Activated CD8-positive, alpha-beta memory T cell treated with anti-CD3 and anti-CD28 coated beads, Interleukin-2, amount 50 U/mL, for 24 hours (primary cell): ENCODE results near the gene ZNF165.
"Not testable (repeated sequence)": the region's sequence is repeated elsewhere in the genome, so short reads cannot be mapped to it uniquely, and the experiment has no call there.

Source experiments
- DNase-seq: peaks from one replicate; pipeline ENCODE4 v3.0.0-alpha.2; 2020; ENCODE audit errors: extremely low read depth

The ZNF165 gene

DNA sequence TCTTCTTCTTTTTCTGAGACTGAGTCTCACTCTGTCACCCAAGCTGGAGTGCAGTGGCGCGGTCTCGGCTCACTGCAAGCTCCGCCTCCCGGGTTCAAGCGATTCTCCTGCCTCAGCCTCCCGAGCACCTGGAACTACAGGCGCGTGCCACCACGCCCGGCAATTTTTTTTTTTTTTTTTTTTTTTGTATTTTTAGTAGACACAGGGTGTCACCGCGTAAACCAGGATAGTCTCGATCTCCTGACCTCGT is at the start of gene ZNF165:
Gene ZNF165, plus strand, starts transcription at position 188 of the 250 bp plus-strand sequence. CDS start 4,913 bp downstream, outside the sequence.
- DNase-seq, result not testable (repeated sequence)

- DNase-seq, result no peak
Observed at GRCh38 chr6:28053584-28053983, 26.8 kb upstream of the ZNF165 start.

- DNase-seq, result no peak
Observed at GRCh38 chr6:28060405-28060804, 20.0 kb upstream of the ZNF165 start.

- DNase-seq, result no peak
Observed at GRCh38 chr6:28064272-28064671, 16.1 kb upstream of the ZNF165 start.

DNA sequence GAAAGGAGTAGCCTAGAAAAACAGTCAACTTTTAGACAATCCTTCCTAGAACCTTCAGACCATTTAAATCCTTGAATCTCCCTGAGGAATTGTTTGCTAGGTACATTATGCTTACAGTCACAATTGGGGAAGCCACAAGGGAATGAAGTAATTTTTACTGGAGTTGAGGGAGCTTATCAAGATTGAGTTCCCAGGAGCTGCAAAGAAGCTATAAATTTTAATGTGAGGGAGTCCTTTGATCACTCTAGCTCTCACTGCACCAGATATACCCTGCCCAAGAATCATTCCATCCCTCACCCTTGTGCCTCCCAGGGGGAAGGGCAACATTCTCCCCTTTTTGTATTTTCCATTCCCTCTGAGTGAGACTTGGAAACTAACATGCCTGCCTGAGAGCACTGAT is 12.3 kb upstream of the ZNF165 start:
- no peak for DNase-seq

GRCh38 chr6:28070968-28071367 is 9.4 kb upstream of the ZNF165 start:
- DNase-seq, result not testable (repeated sequence)

- DNase-seq, result no peak
Observed at GRCh38 chr6:28078050-28078449, 2.3 kb upstream of the ZNF165 start.

GRCh38 chr6:28078836-28079235 is 1.5 kb upstream of the ZNF165 start:
- DNase-seq, result no peak

DNA sequence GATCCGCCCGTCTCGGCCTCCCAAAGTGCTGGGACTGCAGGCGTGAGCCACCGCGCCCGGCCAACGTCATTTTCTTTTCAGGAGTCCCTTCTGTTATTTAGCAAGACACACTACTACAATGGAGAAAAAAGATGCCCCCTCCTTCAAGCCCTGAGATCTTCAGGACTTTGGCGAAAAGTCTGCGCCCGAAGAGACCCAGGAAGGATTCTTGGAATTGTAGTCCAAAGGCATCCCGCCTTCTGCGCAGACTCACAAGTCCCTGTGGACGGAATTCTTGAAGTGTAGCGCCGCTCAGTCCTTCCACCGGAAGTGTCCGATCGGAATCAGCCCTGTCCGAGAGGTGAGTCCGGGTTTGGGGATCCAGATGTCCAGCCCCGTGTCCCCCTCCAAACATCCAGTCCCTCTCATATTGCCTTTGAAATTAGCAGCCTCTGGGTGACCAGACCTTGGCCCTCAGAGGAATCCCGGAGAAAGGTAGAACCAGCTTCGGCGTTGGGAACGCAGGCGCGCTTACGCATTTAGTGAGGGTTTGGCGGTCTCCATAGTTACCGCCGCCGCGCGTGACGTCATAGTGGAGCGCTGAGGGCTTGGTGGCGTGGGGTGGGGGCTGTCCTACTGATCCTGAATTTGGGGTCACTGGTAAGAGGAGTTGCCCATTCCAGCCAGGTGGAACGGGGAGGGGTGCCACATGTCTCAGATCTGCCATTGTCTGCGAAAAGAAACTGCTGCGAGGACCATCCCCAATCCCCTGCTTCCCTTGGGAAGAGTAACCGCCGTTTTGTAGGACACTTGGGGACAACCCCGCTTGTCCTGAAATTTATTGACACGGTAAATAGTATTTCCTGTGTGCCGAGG is 490 bp downstream of the ZNF165 start:
- DNase-seq, result peak; percentile 84

GRCh38 chr6:28081486-28081751 is 1.1 kb downstream of the ZNF165 start:
- no peak for DNase-seq

DNA sequence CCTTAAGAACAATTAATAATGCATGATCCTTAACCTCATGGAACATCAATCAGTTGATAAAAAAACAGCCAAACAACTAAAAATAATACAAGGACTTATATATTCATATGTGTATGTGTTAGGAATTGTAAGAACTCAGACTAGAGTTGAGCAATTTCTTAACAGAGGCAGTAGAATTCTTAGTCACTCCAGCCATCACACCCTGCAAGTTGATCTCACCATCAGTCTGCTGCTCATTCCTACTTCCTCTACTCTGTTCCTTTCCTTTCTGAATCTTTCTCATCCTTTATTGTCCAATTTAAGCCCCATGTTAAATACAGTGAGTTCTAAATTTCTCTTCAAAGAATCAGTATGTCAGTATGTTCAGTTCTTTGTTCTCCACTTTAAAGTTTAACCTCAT is 2.6 kb downstream of the ZNF165 start:
- no peak for DNase-seq

GRCh38 chr6:28089054-28089453 is 8.7 kb downstream of the ZNF165 start:
- no peak for DNase-seq

DNA sequence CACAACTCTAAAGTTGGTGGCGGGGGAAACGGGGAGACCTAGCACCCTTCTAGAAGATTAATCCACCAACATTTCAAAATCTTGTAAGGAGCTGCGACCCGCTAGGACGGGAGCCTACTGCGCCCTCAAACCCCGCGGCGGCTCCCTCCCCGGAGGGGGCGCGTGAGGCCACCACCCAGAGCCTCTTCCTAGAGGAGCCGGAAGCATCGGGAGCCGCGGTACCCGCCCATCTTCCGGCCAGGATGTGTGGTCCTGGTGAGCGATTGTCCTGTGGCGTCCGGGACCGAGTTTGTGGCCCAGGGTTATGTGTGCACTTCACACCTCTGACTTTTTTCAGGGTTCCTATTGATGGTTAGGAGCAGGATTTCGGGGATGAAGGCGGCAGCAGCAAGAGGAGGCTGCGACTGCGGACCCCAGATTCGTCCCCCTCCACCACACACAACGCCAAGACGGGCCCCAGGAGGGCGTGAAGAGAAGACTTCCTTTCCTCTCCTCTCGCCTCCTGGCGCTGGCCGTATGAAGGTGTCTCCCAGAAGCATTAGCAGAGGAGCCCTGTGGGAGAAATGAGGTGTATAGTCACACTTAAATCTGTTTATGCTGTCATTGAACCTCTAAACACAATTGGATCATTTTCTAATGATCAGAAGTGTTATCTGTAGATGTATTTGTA is 10.7 kb downstream of the ZNF165 start:
- DNase-seq, result no peak

GRCh38 chr6:28102222-28102621 is 21.9 kb downstream of the ZNF165 start:
- DNase-seq, result not testable (repeated sequence)

- DNase-seq, result not testable (repeated sequence)
Observed at GRCh38 chr6:28102699-28103098, 22.3 kb downstream of the ZNF165 start.

DNA sequence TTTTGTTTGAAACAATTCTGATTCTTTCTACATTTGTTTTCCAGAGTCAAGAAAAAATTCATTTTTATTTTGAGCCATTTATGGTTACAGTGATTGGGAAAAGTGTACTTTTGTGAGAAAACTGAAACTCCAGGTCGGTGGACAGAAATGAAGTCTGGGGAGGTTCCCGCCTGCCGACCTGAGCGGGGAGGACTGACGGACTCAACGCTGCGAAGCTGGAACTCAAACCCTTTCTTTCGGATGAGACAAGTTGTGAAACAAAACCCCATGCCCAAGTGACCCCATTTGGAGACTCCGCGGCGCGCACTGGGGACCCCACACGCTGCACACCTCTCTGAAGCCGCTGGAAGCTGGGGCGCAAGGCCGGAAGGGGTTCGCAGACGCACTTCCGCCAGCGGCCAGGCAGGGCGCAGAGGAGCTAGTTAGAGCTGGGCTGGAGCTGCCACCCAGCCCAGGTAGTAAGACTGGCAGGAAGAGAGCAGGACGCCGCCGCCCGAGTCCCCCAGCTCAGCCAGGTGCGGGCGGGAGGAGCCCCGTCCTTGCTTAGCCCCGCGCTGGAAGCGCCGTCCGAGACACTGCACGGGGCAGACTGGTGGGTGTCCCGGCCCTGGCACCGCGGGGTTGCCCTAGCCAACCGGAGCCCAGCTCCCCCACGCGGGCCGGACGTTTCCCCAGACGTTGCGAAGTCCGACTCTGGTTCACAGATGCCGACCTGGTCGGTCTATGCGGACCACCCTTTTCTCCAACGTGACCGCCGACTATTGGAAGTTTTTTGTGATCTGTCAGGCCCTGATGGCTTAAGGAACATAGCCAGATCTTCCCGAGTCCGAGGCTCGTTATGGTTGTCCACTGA is 24.2 kb downstream of the ZNF165 start:
- DNase-seq, result peak; percentile 54

- no peak for DNase-seq
Observed at GRCh38 chr6:28105245-28105639, 24.9 kb downstream of the ZNF165 start.

GRCh38 chr6:28107506-28107905 is 27.1 kb downstream of the ZNF165 start:
- DNase-seq, result no peak

DNA sequence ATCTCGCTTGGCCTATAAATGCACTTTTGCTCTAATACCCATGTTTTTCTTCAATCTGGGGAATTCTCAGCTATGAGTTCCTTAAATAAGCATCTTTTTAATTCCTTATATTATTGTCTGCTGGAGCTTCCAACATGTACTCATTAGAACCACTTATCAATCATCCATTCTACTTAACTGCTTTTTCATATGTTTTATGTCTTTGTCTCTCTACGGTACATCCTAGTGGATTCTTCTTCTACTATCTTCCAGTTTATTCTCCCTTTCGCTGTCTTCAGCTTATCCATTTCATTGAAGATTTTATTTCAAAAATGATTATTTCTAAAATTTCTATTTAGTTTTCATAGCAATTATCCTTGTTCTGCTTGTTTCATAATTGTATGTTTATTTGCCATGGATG is 31.6 kb downstream of the ZNF165 start:
- no peak for DNase-seq

- no peak for DNase-seq
Observed at GRCh38 chr6:28115799-28116198, 35.4 kb downstream of the ZNF165 start.

- no peak for DNase-seq
Observed at GRCh38 chr6:28117386-28118050, 37.1 kb downstream of the ZNF165 start.

GRCh38 chr6:28118217-28118616 is 37.8 kb downstream of the ZNF165 start:
- DNase-seq, result no peak
